ENCODE data around the gene ITGB7.

ITGB7 gene

GRCh38 chr12:53236443-53237111, 29.5 kb upstream of the ITGB7 start:
- Histone ChIP-seq H3K4me3 (replicated peaks; ENCODE audit: low read depth, low read length) (no peak overlapping the region), H3K27me3 (replicated peaks; ENCODE audit: control insufficient read depth, insufficient read depth, low read length) (no peaks in the 10 kb centered on the region; the same call in 1 of the 2 replicates), H3K36me3 (ENCODE audit: control insufficient read depth, insufficient read depth, low read length) (no peaks in the 10 kb centered on the region)
- no peak for DNase-seq (ENCODE audit: extremely low read depth, insufficient read length)
- no peak for TF ChIP-seq CTCF (IDR thresholded peaks at IDR 0.05; ENCODE audit: insufficient read depth, low read length, poor library complexity, severe bottlenecking)

GRCh38 chr12:53235742-53236442, 28.8 kb upstream of the ITGB7 start:
- H3K36me3 ChIP-seq (ENCODE audit: control insufficient read depth, insufficient read depth, low read length) = no peaks in the 10 kb centered on the region
- DNase-seq (ENCODE audit: extremely low read depth, insufficient read length) = no peak
- no peaks in the 10 kb centered on the region; the same call in 1 of the 2 replicates for H3K27me3 ChIP-seq (replicated peaks; ENCODE audit: control insufficient read depth, insufficient read depth, low read length)
- TF ChIP-seq CTCF (IDR thresholded peaks at IDR 0.05; ENCODE audit: insufficient read depth, low read length, poor library complexity, severe bottlenecking) = no peak
- H3K4me3 ChIP-seq (replicated peaks; ENCODE audit: low read depth, low read length) = no peak overlapping the region

- Histone ChIP-seq H3K36me3 (ENCODE audit: control insufficient read depth, insufficient read depth, low read length) (no peaks in the 10 kb centered on the region), H3K27me3 (replicated peaks; ENCODE audit: control insufficient read depth, insufficient read depth, low read length) (no peaks in the 10 kb centered on the region; the same call in 1 of the 2 replicates), H3K4me3 (replicated peaks; ENCODE audit: low read depth, low read length) (no peak overlapping the region)
- TF ChIP-seq CTCF (IDR thresholded peaks at IDR 0.05; ENCODE audit: insufficient read depth, low read length, poor library complexity, severe bottlenecking) = no peak
- no peak for DNase-seq (ENCODE audit: extremely low read depth, insufficient read length)
Measured at GRCh38 chr12:53235164-53235563, 28.1 kb upstream of the ITGB7 start.

- TF ChIP-seq CTCF (IDR thresholded peaks at IDR 0.05; ENCODE audit: insufficient read depth, low read length, poor library complexity, severe bottlenecking) = no peak
- no peak for DNase-seq (ENCODE audit: extremely low read depth, insufficient read length)
- no peaks in the 10 kb centered on the region for H3K36me3 ChIP-seq (ENCODE audit: control insufficient read depth, insufficient read depth, low read length)
- H3K4me3 ChIP-seq (replicated peaks; ENCODE audit: low read depth, low read length) = no peak overlapping the region
- no peaks in the 10 kb centered on the region; the same call in 1 of the 2 replicates for H3K27me3 ChIP-seq (replicated peaks; ENCODE audit: control insufficient read depth, insufficient read depth, low read length)
Measured at GRCh38 chr12:53234271-53234914, 27.3 kb upstream of the ITGB7 start.

- no peaks in the 10 kb centered on the region; the same call in 1 of the 2 replicates for H3K27me3 ChIP-seq (replicated peaks; ENCODE audit: control insufficient read depth, insufficient read depth, low read length)
- DNase-seq (ENCODE audit: extremely low read depth, insufficient read length) = no peak
- no peaks in the 10 kb centered on the region for H3K36me3 ChIP-seq (ENCODE audit: control insufficient read depth, insufficient read depth, low read length)
- no peak for TF ChIP-seq CTCF (IDR thresholded peaks at IDR 0.05; ENCODE audit: insufficient read depth, low read length, poor library complexity, severe bottlenecking)
- no peak overlapping the region for H3K4me3 ChIP-seq (replicated peaks; ENCODE audit: low read depth, low read length)
Measured at GRCh38 chr12:53233671-53234121, 26.6 kb upstream of the ITGB7 start.

Data from GM06990 (cell line).